GM21360 (cell line): Measurements from ENCODE around the gene ZNF823.
A peak's percentile ranks its signal among the peaks of the same experiment; 100 is the strongest.

Experiments used
- ATAC-seq: cut with Tn5 transposase; IDR thresholded peaks from one replicate; pipeline ENCODE4 v1.9.1; 2021; ENCODE audit warnings: mild to moderate bottlenecking, moderate library complexity; ENCODE audit not compliant: unreplicated experiment

Gene ZNF823

DNA sequence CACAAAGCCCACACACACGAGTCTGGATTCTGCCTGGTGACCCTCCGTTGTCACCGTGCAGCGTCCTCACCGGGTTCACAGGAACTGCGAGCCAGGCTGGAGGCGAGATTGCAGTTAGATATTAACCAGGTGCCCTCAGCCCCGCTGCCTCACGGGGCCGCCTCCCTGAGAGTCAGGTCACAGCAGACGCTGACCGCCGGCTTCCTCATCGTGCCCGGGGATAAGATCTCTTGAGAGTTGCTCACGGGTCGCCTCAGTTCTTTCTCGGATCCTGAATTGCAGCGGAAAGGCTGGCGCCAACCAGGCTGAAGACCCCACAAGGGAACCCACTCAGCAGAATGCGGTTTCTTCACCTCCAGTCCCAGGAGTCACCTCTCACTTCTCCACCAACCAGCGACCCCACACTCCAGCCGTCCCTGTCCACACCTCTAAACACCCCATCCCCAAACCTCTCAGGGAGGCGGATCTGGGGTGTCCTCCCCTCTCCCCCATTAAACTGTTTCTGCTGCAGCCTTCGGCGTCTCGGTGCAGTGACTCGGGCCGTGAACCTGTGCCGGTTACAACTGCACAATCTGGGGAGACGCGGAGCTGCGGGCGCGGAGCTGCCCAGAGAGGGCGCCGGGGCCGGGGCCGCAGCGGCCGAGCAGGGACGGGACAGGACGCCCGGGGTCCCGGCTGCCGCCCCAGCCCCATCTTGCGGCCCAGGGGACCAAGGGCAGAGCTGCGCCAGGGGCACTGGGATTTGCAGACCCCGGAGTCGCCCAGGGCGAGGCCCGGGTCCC is 591 bp downstream of the ZNF823 start:
- ATAC-seq, result peak; percentile 27

DNA sequence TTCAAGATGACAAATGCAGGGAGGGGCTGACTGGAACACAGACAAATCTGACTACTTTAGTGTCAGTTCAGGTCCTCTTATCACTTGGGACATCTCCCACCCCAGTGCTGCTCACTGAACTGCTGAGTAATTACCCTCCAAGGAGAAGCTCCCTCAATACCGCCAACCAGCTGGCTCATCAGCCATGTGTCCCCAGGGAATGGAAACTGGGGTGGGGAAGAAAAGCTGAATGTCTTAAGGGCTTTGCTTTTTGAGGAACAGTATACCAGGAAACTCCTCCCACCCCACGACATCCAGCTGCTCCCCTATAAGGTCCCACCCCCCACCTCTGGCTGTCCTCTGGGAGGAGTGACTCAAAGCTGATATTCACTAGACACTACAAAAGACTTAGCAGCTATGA is 2.0 kb downstream of the ZNF823 start:
- no peak for ATAC-seq

DNA sequence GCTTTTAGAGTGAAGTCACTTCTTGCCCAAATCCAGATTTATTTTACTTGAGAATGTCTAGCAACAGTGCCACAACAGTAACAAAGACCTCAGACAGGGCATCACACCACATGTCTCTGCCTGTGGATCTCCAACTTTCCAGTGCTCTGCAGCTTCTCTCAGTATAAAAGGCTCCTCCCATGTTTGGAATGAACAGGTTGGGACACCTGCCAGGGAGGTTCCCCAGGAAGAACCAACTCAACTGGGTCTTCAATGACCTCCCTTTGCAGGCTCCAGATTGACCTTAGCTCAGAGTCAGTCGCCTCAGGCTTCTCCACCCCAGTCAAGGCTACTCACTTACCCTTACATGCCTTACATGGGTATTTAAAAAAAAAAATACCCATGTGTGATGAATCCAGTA is 3.4 kb downstream of the ZNF823 start:
- ATAC-seq, result no peak

DNA sequence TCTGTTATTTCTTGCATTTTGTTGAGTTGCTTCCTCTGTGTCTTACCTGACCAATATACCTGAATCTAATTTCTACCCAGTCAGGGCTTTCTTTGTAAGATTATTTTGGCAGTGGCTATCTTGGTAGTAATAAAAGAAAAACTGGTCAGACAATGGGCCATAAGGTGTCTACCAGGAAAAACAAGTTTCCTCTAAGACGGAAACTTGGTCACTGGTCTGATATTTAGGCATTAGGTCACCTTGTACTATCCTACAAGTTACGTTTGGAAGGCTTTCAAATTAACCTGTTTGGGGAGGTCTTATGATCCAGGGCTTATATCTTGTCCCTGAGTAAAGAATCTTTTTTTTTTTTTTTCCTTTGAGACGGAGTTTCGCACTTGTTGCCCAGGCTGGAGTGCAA is 9.2 kb downstream of the ZNF823 start:
- ATAC-seq, result no peak

DNA sequence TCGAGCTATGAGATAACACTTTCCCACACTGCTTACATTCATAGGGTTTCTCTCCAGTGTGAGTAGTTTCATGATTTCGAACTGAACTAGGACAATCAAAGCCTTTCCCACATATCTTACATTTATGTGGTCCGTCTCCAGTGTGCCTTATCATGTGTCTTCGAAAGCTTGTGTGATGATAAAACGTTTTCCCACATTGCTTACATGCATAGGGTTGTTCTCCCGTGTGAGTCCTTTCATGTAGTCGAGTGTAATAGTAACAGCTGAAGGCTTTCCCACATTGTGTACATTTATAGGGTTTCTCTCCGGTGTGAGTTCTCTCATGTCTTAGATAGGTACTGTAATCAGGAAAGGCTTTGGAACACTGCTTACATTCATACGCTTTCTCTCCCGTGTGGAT is 16.3 kb downstream of the ZNF823 start:
- no peak for ATAC-seq

DNA sequence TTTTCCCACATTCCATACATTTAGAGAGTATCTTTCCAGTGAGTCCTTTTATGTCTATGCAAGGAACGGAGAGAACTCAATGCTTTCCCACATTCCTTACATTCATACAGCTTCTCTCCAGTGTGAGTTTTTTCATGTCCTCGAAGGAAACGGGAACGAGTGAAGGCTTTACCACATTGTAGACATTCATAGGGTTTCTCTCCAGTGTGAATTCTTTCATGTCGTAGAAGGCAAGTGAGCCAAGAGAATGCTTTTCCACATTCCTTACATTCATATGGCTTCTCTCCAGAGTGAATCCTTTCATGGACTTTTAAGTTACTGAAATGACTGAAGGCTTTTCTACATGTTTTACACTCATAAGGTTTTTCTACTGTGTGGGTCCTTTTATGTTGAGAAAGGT is 17.1 kb downstream of the ZNF823 start:
- ATAC-seq, result no peak

DNA sequence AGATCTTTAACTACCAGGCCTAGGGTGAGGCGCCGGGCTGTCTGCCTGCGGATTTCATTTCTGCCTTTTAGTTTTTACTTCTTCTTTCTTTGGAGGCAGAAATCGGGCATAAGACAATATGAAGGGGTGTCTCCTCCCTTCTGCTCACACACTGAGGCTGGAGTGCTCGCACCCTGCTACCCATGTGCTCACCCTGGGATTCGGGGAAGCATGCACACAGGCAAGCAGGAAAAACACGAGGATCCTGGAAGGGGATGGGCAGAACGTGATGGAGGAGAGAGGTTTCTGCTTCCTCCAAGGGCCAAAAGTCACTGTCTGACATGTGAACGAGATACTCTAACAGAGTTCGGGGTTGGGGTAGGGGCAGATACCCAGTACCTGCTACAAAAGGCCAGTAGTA is 28.4 kb downstream of the ZNF823 start:
- ATAC-seq, result no peak

DNA sequence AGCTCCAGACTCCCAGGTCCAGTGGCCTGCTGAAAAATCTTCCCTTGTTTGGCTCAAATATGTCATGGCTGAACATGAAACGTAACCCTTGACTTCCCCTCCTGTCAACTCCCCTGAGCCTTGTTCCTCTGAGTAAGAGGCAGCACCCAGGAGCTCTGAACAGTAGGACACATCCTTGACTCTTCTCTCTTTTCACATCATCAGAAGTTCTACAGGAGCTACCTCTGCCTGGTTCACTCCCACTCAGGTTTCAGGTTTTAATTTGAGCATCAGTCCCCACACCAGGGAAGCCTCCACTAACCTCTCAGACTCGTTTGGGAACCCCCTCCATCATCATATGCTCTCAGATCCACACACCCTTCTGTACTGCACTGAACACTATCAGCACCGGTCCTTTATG is 30.3 kb downstream of the ZNF823 start:
- ATAC-seq, result no peak

DNA sequence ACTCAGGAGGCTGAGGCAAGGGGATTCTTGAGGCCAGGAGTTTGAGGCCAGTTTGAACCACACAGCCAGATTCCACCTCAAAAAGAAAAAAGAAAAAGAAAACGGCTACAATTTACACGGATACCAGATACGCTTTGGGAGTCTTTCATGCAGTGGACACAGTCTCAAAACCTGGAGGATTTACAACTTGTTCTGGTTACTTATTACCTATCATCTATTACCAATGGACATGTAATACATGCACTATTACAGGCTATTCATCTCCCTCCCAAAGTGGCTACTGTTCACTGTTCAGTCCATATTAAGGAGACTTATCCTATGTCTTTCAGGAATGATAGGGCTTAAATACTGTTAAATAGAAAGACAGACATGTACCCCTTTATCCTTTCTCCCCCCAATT is 33.3 kb downstream of the ZNF823 start:
- ATAC-seq, result no peak

DNA sequence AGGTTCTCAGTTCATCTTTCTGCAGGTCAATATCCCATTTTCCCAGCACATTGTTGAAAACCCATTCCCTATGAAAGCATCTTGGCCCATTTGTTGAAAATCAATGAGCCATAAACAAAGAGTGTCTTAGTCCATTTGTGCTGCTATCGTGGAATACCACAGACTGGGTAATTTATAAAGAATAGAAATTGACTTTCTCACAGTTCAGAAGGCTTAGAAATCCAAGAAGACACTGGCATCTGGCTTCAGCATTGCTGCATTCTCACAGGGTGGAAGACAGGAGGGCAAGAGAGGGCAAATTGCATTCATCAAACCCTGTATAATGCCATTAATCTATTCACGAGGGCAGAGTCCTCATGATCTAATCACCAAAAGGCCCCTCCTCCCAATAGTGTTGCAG is 34.1 kb downstream of the ZNF823 start:
- ATAC-seq, result no peak

DNA sequence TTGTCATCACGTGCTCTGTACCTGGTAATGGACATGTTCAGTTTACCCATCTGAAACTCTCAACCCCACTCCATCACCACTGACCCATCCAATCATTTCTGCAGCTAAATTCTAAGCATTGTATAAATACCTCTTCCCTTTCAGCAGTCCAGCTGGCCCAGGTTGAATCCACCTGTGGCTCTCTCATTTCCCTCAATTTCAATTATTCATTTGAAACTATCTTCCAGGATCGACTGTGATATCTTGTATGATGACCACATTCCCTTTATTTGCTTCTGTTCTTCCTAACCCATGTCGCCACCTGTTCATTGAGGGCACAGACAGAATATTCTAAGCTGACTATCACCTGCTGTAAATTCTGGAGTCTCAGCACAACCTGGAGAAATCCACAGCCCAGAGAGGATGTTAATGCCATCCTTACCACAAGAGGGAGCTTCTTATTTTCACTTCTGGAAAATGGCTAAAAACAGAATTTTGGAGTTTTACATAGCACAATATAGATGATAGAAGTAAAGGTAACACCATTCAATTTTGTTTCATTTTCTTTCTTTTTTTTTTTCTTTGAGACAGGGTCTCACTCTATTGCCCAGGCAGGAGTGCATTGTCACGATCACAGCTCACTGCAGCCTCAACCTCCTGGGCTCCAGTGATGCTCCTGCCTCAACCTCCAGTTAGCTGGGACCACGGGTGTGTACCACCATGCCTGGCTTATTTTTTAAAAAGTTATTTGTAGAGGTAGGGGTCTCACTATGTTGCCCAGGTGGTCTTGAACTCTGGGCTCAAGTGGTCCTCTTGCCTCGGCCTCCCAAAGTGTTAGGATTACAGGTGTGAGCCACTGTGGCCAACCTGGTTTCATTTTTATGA is 38.6 kb downstream of the ZNF823 start:
- no peak for ATAC-seq

DNA sequence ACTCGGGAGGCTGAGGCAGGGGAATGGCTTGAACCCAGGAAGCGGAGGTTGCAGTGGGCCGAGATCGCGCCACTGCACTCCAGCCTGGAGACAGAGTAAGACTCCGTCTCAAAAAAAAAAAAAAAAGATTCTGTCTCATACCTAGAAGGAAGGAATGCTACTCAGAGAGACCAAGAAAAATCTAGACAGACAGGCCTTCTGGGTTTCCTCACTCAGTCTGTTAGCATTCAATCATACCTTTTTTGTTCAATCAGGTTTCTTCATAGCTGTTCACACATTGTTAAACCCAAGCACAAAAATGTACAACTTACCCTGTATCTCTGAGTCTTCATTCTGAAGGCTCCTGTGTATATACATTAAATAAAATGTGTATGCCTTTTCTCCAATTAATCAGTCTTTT is 40.5 kb downstream of the ZNF823 start:
- ATAC-seq, result no peak

DNA sequence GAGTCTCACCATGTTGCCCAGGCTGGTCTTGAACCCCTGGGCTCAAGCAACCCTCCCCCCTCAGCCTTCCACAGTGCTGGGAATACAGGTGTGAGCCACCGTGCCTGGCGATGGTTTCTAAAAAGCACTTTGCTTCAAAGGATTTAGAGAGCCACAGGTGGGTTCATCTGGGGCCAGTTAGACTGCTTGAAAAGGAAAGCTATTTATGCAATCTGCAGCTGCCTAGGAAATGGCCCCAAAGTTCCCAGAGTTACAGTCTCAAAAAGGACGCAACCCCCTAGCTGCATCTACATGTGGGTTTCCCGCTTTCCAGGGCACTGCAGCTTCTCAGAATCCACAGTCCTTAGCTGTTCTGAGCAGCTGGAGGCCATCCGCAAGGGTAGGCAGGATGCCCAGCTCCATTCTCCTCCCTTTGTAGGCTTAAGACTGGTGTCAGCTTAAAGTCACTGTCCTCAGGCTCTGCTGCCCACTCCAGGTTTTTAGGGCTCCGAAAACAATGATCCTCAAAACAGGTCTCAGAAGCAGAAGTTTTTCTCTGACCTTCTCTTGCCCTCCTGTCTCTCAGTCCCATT is 41.4 kb downstream of the ZNF823 start:
- no peak for ATAC-seq

DNA sequence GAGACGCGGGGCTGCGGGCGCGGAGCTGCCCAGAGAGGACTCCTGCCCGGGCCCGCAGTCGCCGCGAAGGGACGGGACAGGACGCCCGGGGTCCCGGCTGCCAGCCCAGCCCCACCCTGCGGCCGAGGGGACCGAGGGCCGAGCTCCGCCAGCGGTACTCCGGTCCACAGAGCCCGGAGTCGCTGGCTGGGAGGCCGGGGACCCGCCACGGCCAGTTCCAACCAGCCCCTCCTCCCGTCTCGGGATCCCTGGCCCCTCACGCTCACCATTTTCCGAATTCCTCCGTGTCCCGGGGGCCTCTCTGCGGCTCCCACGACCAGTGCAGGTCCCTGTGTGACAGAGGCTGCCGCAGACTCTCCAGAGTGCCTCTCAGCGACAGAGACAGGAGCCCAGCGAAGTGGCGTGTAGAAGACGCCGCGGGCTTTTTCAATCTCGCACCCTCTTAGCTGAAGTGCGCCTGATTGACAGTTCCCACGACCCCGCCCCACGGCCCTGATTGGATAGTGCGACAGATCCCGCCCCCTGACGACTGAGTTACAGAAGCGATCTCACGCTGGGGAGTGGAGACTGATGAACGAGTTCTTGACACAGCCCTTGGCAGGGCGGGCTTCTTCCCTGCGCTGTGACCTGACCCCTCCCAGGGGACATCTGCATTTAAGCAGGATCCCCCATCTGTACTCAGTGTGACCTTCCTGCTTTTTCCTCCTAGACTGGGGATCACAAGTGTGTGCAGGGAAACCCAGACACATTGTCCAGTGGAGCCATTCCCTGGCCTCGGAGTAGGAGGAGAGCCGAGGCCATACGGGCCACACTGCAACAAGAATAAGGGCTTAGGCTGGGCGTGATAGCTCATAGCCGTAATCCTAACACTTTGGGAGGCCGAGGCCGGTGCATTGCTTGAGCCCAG is 44.0 kb downstream of the ZNF823 start:
- ATAC-seq, result peak; percentile 97

DNA sequence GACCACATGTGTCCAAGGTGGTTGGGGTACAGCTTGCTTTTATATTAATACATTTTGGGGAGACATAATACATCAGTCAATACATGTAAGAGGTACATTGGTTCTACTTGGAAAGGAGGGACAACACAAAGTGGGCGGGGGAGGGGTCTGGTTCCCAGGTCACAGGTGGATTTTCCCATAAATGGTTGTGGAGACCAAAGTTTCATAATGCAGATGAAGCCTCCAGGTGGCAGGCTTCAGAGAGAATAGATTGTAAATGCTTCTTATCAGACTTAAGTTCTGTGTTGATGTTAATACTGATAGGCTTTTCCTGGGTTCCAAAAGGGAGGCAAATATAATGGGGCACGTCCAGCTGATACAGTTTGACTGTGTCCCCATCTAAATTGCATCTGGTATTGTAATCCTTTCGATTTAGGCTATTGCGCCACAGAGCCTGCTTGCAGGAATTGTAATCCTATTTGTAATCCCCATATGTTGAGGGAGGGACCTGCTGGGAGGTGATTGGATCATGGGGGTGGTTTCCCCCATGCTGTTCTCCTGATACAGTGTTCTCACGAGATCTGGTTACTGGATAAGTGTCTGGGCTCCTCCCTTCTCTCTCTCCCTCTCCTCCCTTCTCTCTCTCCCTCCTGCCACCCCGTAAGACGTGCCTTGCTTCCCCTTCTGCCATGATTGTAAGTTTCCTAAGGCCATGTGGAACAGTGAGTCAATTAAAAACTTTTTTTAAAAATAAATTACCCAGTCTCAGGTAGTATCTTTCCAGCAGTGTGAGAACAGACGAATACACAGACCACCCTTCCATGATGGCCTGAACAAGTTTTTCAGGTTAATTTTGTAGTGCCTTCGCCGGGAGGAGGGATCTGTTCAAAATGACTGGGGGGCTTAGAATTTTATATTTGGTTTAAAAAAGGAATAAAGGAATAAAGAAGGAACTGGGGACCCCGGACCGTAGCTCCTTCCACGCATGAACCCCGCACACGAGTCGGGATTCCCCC is 44.9 kb downstream of the ZNF823 start:
- no peak for ATAC-seq

DNA sequence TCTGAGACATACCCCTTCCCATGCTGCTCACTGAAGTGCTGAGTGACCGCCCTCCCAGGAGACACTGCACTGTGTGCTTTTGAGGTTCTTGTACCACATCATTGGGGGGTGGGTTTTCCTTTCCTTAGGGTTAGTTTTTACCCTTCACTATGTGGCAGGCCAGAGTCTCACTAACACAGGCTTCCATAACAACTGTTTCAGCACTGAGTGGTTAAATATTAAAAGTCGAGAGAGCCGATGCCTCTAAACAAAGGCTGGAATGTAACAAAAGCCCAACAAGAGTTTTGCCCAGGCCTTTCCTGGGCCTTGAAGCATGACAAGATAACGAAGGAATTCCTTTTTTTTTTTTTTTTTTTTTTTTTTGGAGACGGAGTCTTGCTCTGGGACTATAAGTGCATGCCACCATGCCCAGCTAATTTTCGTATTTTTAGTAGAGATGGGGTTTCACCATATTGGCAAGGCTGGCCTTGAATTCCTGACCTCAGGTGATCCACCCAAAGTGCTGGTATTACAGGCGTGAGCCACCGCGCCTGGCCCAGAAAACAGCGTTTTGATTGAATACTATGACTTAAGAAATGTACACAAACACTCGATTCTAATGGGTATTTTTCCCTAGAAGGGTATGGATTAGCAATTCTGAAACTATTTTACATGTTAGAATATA is 46.5 kb downstream of the ZNF823 start:
- no peak for ATAC-seq

DNA sequence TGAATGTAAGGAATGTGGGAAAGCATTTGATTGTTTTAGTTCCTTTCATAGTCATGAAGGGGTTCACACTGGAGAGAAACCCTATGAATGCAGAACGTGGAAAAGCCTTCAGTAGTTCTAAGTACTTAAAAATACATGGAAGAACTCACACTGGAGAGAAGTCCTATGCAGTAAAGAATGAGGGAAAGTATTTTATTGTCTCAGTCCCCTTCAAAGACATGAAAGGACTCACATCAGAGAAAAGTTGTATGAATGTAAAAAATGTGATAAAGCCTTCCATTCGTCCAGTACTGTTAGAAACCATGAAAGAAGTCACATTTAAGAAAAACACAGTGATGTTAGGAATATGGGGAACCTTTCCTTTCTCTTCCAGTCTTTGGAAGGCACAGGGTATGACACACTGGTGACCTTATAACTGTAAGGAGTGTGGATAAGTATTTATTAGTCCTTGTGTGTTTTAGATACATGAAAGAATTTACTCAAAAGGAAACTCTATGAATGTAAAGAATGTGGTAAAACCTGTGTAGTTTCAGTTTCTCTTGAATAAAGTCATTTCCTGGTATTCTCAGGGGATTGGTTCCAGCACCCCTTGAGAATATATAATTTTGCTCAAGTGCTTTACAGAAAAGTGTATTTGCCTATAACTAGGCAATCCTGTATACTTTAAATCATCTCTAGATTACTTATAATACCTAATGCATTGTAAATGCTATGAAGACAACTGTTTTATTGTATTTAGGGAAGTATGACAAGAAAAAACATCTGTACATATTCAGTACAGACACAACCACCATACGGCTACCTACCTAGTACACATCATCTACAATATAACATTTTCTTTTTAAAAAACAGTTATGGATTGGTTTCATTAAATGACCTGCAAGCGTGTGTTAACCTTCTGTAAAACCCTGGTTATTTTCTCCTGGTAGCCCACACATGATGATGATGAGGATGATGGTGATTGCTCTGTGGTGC is 52.8 kb downstream of the ZNF823 start:
- ATAC-seq, result no peak
